DOHH2 (cell line): ENCODE measurements around the gene TCF12.

Experiments
- H3F3A ChIP-seq: fragments of 200-600 bp; sonication (generic), shearing (Covaris generic); 2 replicates; pipeline ENCODE4 v1.6.0; 2016; ENCODE audit warnings: antibody characterized with exemption, mild to moderate bottlenecking; ENCODE audit not compliant: control insufficient read depth, insufficient read depth
- H3K27ac ChIP-seq: fragments of 200-600 bp; sonication (generic); 2 replicates; pipeline ENCODE4 v1.5.1; 2014; ENCODE audit warnings: low read depth, mild to moderate bottlenecking, low read length, moderate library complexity
- H3K27me3 ChIP-seq: fragments of 200-600 bp; sonication (generic); 2 replicates; pipeline ENCODE4 v1.6.1; 2014; ENCODE audit warnings: mild to moderate bottlenecking, low read length, mixed read lengths; ENCODE audit not compliant: control insufficient read depth
- H3K36me3 ChIP-seq: fragments of 200-600 bp; sonication (generic); 2 replicates; pipeline ENCODE4 v1.6.1; 2014; ENCODE audit warnings: mild to moderate bottlenecking, low read length, moderate library complexity, mixed read lengths; ENCODE audit not compliant: control insufficient read depth
- H3K4me1 ChIP-seq: fragments of 200-600 bp; sonication (generic); 2 replicates; pipeline ENCODE4 v1.6.1; 2014; ENCODE audit warnings: mild to moderate bottlenecking, low read length, mixed read lengths; ENCODE audit not compliant: control insufficient read depth
- H3K4me2 ChIP-seq: fragments of 200-600 bp; sonication (generic); 2 replicates; pipeline ENCODE4 v1.6.0; 2014; ENCODE audit warnings: mild to moderate bottlenecking, low read length, moderate library complexity
- H3K4me3 ChIP-seq: fragments of 200-600 bp; sonication (generic); 2 replicates; pipeline ENCODE4 v1.5.1; 2014; ENCODE audit warnings: mild to moderate bottlenecking, low read length, mixed read lengths
- H3K79me2 ChIP-seq: fragments of 200-600 bp; sonication (generic); 2 replicates; pipeline ENCODE4 v1.6.1; 2014; ENCODE audit warnings: mild to moderate bottlenecking, low read length, mixed read lengths; ENCODE audit not compliant: control insufficient read depth
- H3K9me2 ChIP-seq: fragments of 200-600 bp; sonication (generic); replicated peaks from 2 replicates; pipeline ENCODE4 v1.6.1; 2014; ENCODE audit warnings: mild to moderate bottlenecking, low read length, mixed read lengths; ENCODE audit not compliant: control insufficient read depth
- H3K9me3 ChIP-seq: fragments of 200-600 bp; sonication (generic); 2 replicates; pipeline ENCODE4 v1.6.1; 2014; ENCODE audit warnings: antibody characterized with exemption, low read length, mixed read lengths; ENCODE audit not compliant: control insufficient read depth, insufficient read depth
- H4K20me1 ChIP-seq: fragments of 200-600 bp; sonication (generic); 2 replicates; pipeline ENCODE4 v1.6.0; 2014; ENCODE audit warnings: low read depth, mild to moderate bottlenecking, antibody characterized with exemption, low read length, moderate library complexity; ENCODE audit not compliant: control insufficient read depth, insufficient read depth
- EZH2phosphoT487 ChIP-seq: fragments of 200-600 bp; sonication (generic); IDR thresholded peaks from 2 replicates; pipeline ENCODE4 v1.6.1; 2017; ENCODE audit warnings: borderline replicate concordance, mild to moderate bottlenecking, antibody characterized with exemption, low read length, moderate library complexity, mixed read lengths
- TF ChIP-seq, protein P1 (sequence below): fragments of 200-600 bp; sonication (generic); IDR thresholded peaks from one replicate; pipeline ENCODE4 v1.5.1; 2014; ENCODE audit warnings: antibody characterized with exemption, mild to moderate bottlenecking, low read depth, low read length; ENCODE audit not compliant: poor library complexity, severe bottlenecking

TCF12 gene

DNA sequence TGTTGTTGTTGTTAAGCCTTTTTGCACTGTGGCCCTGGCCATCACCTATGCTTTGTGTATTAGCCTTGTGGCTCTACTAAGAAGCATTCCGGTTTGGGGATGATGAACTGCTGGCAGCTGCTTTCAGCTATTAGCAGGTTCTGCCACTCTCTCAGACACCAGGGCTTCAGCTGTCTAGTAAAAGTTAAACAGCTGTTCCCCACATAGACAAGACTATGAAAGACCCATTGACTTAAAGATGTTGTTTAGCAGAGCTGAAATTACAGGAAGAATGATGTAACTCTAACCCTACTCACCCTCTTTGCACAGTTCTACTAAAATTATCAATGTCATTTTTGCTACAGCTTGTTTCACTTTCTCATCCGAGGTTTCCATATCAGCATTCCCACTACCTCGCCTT is 326.7 kb downstream of the TCF12 start:
- Histone ChIP-seq H3K9me3 (no peaks in the 10 kb centered on the region), H3F3A (no peaks in the 10 kb centered on the region), H3K27me3 (no peaks in the 10 kb centered on the region), H3K4me2 (no peak overlapping the region), H4K20me1 (no peaks in the 10 kb centered on the region), H3K4me1 (no peaks in the 10 kb centered on the region), H3K4me3 (no peak overlapping the region), H3K27ac (no peak overlapping the region), H3K79me2 (no peaks in the 10 kb centered on the region), H3K9me2 (no peaks in the 10 kb centered on the region), H3K36me3 (peaks cover 22% of the 10 kb centered on the region)
- no peak for TF ChIP-seq EZH2phosphoT487
- TF ChIP-seq, protein P1, sequence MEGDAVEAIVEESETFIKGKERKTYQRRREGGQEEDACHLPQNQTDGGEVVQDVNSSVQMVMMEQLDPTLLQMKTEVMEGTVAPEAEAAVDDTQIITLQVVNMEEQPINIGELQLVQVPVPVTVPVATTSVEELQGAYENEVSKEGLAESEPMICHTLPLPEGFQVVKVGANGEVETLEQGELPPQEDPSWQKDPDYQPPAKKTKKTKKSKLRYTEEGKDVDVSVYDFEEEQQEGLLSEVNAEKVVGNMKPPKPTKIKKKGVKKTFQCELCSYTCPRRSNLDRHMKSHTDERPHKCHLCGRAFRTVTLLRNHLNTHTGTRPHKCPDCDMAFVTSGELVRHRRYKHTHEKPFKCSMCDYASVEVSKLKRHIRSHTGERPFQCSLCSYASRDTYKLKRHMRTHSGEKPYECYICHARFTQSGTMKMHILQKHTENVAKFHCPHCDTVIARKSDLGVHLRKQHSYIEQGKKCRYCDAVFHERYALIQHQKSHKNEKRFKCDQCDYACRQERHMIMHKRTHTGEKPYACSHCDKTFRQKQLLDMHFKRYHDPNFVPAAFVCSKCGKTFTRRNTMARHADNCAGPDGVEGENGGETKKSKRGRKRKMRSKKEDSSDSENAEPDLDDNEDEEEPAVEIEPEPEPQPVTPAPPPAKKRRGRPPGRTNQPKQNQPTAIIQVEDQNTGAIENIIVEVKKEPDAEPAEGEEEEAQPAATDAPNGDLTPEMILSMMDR: no peak

DNA sequence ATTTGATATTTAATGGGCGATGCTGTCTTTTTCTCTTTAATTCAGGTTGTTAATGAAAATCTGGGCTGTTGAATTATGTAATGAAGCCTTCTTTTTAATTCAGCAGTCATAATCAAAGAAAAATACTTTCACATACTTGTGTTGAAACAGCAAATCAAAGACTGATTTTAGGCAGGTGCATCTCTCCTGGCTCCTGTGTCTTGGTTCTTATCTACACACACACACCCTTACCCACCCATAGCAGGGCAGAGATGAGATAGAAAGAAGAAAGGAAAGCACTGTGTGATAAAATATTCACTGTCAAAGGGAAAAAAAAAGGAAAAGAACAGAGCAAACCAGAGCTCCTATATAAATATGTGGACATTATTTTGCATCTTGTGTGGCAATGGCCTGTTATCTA is 327.3 kb downstream of the TCF12 start:
- Histone ChIP-seq H3K4me1 (no peaks in the 10 kb centered on the region), H3K4me3 (no peak overlapping the region), H3K27ac (no peak overlapping the region), H3F3A (no peaks in the 10 kb centered on the region), H3K27me3 (no peaks in the 10 kb centered on the region), H4K20me1 (no peaks in the 10 kb centered on the region), H3K9me3 (no peaks in the 10 kb centered on the region), H3K9me2 (no peaks in the 10 kb centered on the region), H3K79me2 (no peaks in the 10 kb centered on the region), H3K36me3 (peaks cover 22% of the 10 kb centered on the region), H3K4me2 (no peak overlapping the region)
- TF ChIP-seq EZH2phosphoT487: no peak
- TF ChIP-seq, protein P1: no peak

DNA sequence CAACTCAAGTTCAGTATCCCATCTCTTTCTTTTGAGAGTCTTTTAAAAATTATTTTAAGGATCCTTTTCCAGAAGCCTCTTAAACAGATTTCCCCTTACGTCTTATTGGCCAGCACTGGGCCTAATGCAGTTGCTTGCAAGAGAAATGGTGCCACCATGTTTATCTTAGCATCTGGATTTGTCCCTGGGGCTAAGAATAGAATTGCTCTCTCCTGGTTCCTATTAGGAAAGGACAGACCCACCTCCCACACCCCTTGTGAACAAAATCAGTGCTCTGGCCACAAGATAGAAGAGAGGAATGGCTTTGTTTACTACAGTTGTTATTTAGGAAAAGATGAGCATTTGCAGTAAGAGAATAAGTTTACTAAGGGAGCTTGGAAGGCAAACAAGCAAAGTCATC is 329.6 kb downstream of the TCF12 start:
- no peak overlapping the region for H3K4me3 ChIP-seq
- no peaks in the 10 kb centered on the region for H3K4me1 ChIP-seq
- H3K79me2 ChIP-seq: no peaks in the 10 kb centered on the region
- H3K4me2 ChIP-seq: no peak overlapping the region
- H4K20me1 ChIP-seq: no peaks in the 10 kb centered on the region
- H3K27me3 ChIP-seq: no peaks in the 10 kb centered on the region
- TF ChIP-seq EZH2phosphoT487: no peak
- TF ChIP-seq, protein P1: no peak
- no peak overlapping the region for H3K27ac ChIP-seq
- peaks cover 38% of the 10 kb centered on the region for H3K36me3 ChIP-seq
- no peaks in the 10 kb centered on the region for H3K9me2 ChIP-seq
- H3F3A ChIP-seq: no peaks in the 10 kb centered on the region; the same call in 1 of the 2 replicates
- no peaks in the 10 kb centered on the region for H3K9me3 ChIP-seq

GRCh38 chr15:57251308-57251707 is 332.9 kb downstream of the TCF12 start:
- Histone ChIP-seq H3K36me3 (peaks cover 34% of the 10 kb centered on the region), H3K9me3 (no peaks in the 10 kb centered on the region), H3F3A (no peaks in the 10 kb centered on the region; the same call in 1 of the 2 replicates), H3K4me1 (no peaks in the 10 kb centered on the region), H3K9me2 (no peaks in the 10 kb centered on the region), H3K4me2 (no peak overlapping the region), H3K27me3 (no peaks in the 10 kb centered on the region), H3K4me3 (no peak overlapping the region), H4K20me1 (no peaks in the 10 kb centered on the region), H3K27ac (no peak overlapping the region), H3K79me2 (no peaks in the 10 kb centered on the region)
- TF ChIP-seq, protein P1: no peak
